HG03064 (cell line): Measurements from ENCODE around the gene AKAP8.
"Not testable (repeated sequence)": the region's sequence is repeated elsewhere in the genome, so short reads cannot be mapped to it uniquely, and the experiment has no call there.

Source experiments
- ATAC-seq: cut with Tn5 transposase; IDR thresholded peaks from one replicate; pipeline ENCODE4 v1.9.1; 2021; ENCODE audit warnings: low read depth; ENCODE audit not compliant: unreplicated experiment

AKAP8 gene

GRCh38 chr19:15404097-15404779 is 24.7 kb upstream of the AKAP8 start:
- no peak for ATAC-seq

DNA sequence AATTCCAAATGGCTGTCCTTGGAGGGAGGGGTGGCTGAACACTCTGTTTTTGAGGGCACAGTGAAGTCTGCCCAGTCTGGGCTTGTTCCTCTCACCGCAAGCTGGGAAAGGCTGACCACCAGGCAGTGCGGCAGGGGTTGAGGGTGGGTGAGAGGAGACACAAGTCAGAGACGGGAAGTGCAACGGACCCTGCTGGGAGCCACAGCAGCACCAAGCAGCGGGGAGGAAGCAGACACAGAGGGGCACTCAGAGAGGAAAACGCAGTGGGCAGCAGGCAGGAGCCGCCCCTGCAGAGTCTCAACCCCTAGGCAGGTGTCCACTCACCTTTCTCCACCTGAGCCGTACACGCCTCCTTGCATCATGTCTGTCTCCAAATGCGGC is 23.6 kb upstream of the AKAP8 start:
- ATAC-seq: no peak

DNA sequence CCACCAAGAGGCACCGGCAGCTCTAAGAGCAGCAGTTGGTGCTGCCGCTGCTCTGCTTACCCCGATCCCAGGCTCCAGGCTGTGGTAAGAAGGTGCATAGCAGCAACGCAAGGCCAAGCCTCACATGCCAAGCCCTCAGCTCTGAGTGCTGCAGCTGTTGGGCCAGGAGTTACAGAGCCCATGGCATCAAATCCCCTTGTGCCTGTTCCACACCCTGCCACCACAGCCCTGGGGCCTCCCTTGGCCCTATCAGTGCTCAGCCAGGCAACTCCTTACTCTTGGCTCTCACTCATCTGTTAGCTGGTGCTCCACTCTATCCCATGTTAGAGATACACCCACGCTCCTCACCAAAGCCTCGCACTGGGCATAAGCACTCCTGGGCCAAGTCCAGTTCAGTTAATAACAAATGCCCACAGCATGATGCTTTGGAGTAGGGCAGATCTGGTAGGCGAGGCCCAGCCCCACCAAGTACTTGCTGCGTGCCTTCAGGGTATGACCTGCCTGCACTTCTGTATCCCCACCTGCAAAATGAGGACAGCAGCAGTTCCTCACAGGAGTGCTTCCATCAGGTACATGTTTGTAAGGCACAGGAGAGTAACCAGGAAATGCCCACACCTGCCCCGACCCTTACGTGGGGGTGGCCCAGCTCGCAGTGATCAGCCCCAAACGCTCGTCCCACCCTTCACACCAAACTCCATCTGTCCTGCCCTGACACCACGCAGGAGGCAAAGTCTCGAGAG is 23.0 kb upstream of the AKAP8 start:
- ATAC-seq: no peak

- ATAC-seq: no peak
These were observed 21.8 kb upstream of the AKAP8 start for GRCh38 chr19:15401397-15401710.

- no peak for ATAC-seq
These were observed 21.2 kb upstream of the AKAP8 start for GRCh38 chr19:15400521-15401396.

GRCh38 chr19:15399635-15400034 is 20.0 kb upstream of the AKAP8 start:
- no peak for ATAC-seq

GRCh38 chr19:15399234-15399515 is 19.6 kb upstream of the AKAP8 start:
- ATAC-seq: no peak

- no peak for ATAC-seq
These were observed 19.1 kb upstream of the AKAP8 start for GRCh38 chr19:15398501-15399233.

DNA sequence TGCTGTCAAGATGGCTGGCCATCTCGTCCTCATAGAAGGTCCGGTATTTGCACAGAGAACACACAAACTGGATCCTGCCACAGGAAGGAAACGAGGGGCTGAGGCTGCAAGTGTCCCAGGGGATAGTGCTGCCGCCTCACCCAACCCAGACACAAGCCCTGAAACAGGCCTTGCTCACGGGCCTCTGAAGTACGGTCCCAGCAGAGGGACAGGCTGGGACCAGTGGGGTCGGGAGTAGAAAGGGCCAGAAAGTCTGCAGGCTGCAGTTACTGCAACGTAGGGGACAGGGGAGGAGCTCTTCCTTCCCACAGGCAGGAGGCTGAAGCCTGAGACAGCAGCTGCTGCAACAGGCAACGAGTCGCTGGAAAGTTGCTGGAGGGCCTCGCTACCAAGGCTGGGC is 18.2 kb upstream of the AKAP8 start:
- ATAC-seq: no peak

GRCh38 chr19:15397236-15397635 is 17.6 kb upstream of the AKAP8 start:
- ATAC-seq: no peak

DNA sequence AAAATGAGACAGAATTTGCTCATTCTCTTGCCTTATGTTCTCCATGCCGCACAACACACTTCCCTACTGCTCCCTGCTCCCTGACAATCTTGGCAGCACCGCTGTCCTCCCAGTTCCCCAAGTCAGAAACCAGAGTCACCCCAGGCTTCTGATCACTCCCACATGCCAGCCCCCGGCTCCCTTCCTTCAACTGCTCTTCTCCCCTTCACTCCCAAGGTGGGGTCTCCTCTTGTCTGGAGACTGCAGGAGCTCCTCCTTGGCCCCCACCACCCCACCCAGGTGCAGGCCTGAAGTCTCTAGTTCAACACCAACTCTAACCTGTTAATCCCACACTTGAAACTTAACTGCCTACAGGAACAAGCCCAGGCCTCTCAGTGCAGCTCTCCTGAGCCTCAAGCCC is 16.8 kb upstream of the AKAP8 start:
- no peak for ATAC-seq

DNA sequence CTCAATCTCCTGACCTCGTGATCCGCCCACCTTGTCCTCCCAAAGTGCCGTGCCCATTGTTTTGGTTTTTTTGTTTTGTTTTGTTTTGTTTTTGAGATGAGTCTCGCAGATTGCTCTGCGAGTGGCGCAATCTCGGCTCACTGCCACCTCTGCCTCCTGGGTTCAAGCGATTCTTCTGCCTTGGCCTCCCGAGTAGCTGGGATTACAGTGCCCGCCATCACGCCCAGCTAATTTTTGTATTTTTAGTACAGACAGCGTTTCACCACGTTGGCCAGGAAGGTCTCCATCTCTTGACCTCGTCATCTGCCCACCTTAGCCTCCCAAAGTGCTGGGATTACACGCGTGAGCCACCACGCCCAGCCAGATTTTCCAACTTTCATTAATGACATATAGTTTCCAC is 15.7 kb upstream of the AKAP8 start:
- not testable (repeated sequence) for ATAC-seq

DNA sequence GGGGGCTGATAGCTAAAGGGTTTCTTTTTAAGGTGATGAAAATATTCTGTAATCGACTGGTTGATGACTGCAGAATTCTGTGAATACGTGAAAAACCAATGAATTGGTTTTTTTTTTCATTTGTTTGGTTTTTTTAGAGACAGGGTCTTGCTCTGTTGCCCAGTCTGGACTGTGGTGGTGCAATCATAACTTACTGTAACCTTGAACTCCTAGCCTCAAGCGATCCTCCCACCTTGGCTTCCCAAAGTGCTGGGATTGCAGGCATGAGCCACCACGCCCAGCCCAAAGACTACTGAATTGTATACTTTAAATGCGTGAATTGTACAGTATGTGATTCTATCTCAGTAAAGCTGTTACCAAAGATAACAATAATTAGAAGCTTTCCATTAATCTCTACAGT is 14.8 kb upstream of the AKAP8 start:
- ATAC-seq: no peak

DNA sequence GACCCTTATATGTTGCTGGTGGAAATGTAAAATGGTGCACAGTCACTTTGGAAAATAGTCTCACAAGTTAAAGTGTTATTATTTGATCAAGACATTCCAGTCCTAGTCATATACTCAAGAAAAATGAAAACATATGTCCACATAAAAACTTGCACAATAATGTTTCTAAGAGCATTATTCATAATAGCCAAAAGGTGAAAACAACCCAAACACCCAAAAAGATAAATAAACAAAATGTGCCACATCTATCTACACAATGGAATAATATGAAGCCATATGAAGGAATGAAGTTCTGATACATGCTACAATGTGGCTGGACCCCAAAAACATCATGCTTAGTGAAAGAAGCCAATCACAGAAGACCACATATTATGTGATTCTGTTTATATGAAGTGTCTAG is 14.4 kb upstream of the AKAP8 start:
- no peak for ATAC-seq

DNA sequence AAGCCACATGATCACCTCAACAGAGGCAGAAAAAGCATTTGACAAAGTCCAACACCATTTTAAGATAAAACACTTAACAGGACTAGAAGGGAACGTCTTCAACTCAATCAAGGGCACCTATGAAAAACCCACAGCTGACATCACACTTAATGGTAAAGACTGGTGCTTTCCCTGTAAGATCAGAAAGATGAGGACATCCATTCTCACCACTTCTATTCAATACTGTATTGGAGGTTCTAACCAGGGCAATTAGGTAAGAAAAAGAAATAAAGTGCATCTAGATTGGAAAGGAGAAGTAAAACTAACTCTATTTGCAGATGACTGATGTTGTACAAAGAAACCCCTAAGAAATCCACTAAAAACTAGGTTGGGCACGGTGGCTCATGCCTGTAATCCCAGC is 11.2 kb upstream of the AKAP8 start:
- no peak for ATAC-seq

DNA sequence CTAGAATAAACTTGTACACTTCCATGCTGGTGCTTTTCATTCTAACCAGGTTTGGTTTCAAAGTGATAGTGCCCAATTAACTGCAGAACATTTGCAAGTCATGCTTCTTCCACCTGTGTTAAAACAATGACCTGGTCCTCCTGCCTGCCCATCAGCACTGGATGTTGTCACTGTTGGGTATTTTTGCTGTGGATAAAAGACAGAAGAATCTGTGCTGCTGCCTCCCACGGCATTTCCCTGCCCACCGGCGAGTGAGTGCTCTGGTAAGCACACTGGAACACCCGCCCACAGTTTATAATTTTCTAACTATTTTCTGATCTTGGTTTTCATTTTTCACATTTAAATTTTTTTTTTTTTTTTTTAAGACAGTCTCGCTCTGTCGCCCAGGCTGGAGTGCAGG is 2.3 kb upstream of the AKAP8 start:
- ATAC-seq: no peak

GRCh38 chr19:15381429-15381828 is 1.8 kb upstream of the AKAP8 start:
- no peak for ATAC-seq

- ATAC-seq: peak; percentile 31
These were observed 536 bp upstream of the AKAP8 start for GRCh38 chr19:15379999-15380647.

- ATAC-seq: no peak
These were observed 979 bp downstream of the AKAP8 start for GRCh38 chr19:15378534-15379082.

DNA sequence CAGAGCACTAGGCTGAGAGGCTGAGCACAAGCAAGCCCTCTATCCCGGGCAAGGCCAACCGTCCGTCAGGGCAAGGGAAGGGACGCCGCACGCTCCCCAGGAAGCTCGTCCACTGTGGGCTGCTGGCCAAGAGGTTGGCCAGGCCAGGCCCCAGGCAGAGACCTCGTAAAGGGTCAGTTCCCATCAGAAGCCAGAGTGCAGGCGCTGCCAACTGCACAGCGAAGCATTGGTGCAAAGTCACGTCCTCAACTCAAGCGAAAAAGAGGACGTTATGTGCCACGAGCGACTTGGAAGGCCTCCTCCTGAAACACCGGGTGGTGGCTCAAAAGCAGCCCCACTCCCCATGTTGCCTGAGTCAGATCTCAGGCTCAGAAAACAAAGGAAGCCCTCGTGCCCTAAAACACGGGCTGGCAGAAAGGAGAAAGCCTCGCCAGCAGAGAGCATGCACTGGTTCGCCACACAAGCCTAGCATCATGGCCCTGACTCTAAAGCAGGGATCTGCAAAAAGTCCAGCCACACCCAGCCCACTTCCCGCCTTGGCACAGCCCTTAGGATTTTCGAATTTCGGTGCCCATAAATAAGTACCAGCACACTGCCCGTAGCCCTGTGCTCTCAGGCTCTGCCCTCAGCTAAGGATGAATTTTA is 4.7 kb downstream of the AKAP8 start:
- ATAC-seq: no peak
